Measurements from ENCODE around the gene FGR. TPM values are rescaled to one million over a fixed set of nuclear protein-coding genes. Genes with fewer than 3 reads are reported as not detected.

Gene FGR
- total and polyA plus RNA-seq, 5 experiments from 2014 or later: 1.8 to 69.5 (median 2.3) TPM

DNA sequence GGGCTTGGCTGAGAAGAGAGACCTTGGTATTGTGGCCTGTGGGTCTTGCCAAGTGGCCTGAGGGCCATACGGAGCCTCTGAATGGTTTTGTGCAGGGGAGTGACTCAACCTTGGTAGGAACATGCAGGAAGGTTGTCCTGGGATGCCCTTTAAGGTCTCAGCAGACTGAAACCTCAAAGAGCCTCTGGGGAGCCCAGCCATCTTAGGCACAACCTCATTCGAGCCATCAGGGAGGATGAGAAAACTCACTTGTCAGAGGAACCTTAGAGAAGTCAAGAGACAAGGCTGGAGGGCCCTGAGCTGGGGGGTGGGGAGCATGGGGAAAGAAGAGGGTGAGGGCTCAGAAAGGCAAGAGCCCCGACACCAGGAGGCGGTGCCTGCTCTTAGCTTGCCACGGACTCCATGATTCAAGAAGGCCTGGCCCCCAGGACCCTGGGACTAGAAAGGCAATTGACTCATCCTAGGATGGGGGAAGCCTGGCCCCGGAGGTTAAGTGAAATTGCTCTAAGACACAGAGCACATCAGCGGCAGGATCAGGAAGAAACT is 24.0 kb upstream of the FGR start:
- peaks cover 42 to 61% (median 49%) of the 10 kb centered on the region in 4 donors for H3K4me1 Mint-ChIP-seq
- peak overlapping the region; percentile 78 to 92 (median 89) for H3K4me3 Mint-ChIP-seq
- peak in 1 of 2 donors; percentile 1 for ATAC-seq

GRCh38 chr1:27656157-27656893 is 21.3 kb upstream of the FGR start:
- ATAC-seq (no peak), DNase-seq (no peak)
- Mint-ChIP-seq H3K27me3 (no peaks in the 10 kb centered on the region), H3K36me3 (no peaks in the 10 kb centered on the region), H3K9me3 (no peaks in the 10 kb centered on the region), H3K27ac (peak overlapping the region in 4 of 10 donors; percentile 16 to 41 (median 30)), H3K4me3 (peak overlapping the region in 1 of 10 donors; percentile 65), H3K4me1 (peaks cover 27 to 41% (median 32%) of the 10 kb centered on the region in 4 donors)
- POLR2A ChIA-PET: interaction anchor here (0.6 to 8.4 kb wide), 3 partner anchors 16 to 920 kb away, joined by 4 to 263 read pairs (median 5); partner anchors contain the start of genes AHDC1 and IFI6

More for the DNA sequence above, 24.0 kb upstream of the FGR start:
- Mint-ChIP-seq H3K36me3 (peaks cover 0 to 3% (median 0%) of the 10 kb centered on the region in 3 donors), H3K9me3 (no peaks in the 10 kb centered on the region), H3K27ac (peak overlapping the region; percentile 91 to 100 (median 98)), H3K27me3 (no peaks in the 10 kb centered on the region)
- POLR2A ChIA-PET: interaction anchor here (0.8 to 8.4 kb wide), 5 partner anchors 10 to 359 kb away, joined by 3 to 263 read pairs (median 3); partner anchors contain the start of gene AHDC1
- DNase-seq: peak in 1 of 10 donors; percentile 11

DNA sequence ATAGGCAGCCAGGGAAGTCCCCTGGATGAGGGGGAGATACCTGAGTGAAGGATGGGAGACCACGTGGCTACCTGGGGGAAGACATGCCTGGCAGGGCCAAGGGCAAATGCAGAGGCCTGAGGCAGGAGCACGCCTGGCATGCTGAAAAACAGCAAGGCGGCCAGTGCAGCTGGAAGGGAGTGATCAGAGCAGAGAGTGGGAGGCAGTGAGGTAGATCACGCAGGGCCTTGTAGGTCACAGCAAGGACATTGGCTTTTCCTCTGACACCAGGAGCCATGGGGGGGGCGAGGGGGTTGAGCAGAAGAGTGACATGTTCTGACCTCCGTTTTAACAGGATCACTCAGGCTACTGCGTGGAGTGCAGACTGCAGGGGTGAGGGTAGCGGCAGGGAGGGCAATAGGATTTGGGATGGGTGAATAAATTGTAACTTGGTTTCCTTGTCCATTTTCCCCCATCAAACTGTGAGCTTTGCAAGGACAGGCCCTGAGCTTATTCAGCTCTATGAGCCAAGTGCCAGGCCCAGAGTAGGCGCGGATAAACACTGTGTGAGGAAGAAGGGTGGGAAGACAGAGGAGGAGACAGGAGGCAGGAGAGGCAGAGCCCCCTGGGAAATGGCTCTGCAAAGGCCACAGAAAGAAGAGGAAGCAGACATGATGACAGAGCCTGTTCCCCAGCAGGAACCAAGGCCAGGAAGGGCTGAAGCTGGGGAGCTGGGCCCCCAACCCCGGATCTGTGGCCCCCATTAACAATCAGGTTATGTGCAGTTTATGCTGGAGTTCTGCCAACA is 20.4 kb upstream of the FGR start:
- POLR2A ChIA-PET: interaction anchor here (0.7 to 8.4 kb wide), 2 partner anchors 11 to 44 kb away, joined by 3 to 263 read pairs; partner anchors contain the start of gene AHDC1
- no peak for ATAC-seq
- Mint-ChIP-seq H3K4me3 (peak overlapping the region in 1 of 10 donors; percentile 5), H3K4me1 (peaks cover 25 to 41% (median 30%) of the 10 kb centered on the region in 4 donors), H3K9me3 (no peaks in the 10 kb centered on the region), H3K27me3 (no peaks in the 10 kb centered on the region), H3K36me3 (no peaks in the 10 kb centered on the region), H3K27ac (peak overlapping the region in 6 of 10 donors; percentile 5 to 81 (median 58))
- no peak for DNase-seq

DNA sequence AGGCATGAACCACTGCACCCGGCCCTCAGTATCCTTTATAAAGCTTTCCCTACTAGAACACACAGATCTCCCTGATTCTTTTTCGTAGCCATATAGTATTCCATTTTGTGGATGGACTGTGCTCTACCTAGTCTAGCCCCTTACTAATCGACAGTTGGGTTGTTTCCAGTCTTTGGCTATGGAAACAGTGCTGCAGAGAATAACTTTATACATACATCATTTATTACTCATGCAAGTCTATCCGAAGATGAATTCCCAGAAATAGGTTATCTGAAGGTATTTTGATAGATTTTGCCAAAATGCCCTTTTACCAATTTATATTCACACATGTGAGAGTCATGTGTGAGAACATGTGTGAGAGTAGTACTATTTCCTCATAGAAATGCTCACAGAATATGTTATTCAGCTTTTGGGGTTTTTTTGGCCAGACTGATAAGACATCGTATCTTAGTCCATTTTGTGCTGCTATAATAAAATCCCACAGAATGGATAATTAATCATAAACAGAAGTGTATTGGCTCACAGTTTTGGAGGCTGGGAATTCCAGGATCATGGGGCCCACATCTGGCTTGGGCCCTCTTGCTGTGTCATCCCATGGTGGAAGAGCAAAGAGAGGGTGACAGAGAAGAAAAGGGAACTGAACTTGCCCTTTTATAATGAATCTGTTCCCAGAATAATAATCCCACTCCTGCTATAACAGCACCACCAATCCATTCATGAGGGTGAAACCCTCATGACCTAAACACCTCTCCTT is 17.3 kb upstream of the FGR start:
- Mint-ChIP-seq H3K4me1 (peaks cover 12 to 27% (median 17%) of the 10 kb centered on the region in 4 donors), H3K36me3 (no peaks in the 10 kb centered on the region), H3K9me3 (no peaks in the 10 kb centered on the region), H3K4me3 (no peak overlapping the region), H3K27me3 (no peaks in the 10 kb centered on the region), H3K27ac (peak overlapping the region in 2 of 10 donors; percentile 12 to 54)
- no peak for DNase-seq
- POLR2A ChIA-PET: interaction anchor here (1.7 kb wide), 1 partner anchor 11 kb away, joined by 4 read pairs; no protein-coding TSS in a partner anchor
- ATAC-seq: no peak

- peaks cover 16 to 35% (median 20%) of the 10 kb centered on the region in 4 donors for H3K4me1 Mint-ChIP-seq
- DNase-seq (no peak), ATAC-seq (no peak)
- H3K27ac Mint-ChIP-seq: peak overlapping the region in 9 of 10 donors; percentile 6 to 89 (median 72)
- H3K4me3 Mint-ChIP-seq: no peak overlapping the region
- no peaks in the 10 kb centered on the region for H3K9me3 Mint-ChIP-seq
- no peaks in the 10 kb centered on the region for H3K36me3 Mint-ChIP-seq
- POLR2A ChIA-PET: interaction anchor here (0.8 to 2.0 kb wide), 3 partner anchors 10 to 34 kb away, joined by 3 to 14 read pairs (median 6); no protein-coding TSS in a partner anchor
- H3K27me3 Mint-ChIP-seq: no peaks in the 10 kb centered on the region
Measured at GRCh38 chr1:27650539-27651175, 15.7 kb upstream of the FGR start.

GRCh38 chr1:27650171-27650538 is 15.2 kb upstream of the FGR start:
- no peaks in the 10 kb centered on the region for H3K27me3 Mint-ChIP-seq
- POLR2A ChIA-PET: interaction anchor here (0.8 to 2.0 kb wide), 4 partner anchors 10 to 36 kb away, joined by 3 to 14 read pairs (median 5); no protein-coding TSS in a partner anchor
- no peak overlapping the region for H3K4me3 Mint-ChIP-seq
- DNase-seq: no peak
- H3K36me3 Mint-ChIP-seq: no peaks in the 10 kb centered on the region
- ATAC-seq: no peak
- H3K9me3 Mint-ChIP-seq: no peaks in the 10 kb centered on the region
- H3K4me1 Mint-ChIP-seq: peaks cover 13 to 35% (median 18%) of the 10 kb centered on the region in 4 donors
- H3K27ac Mint-ChIP-seq: peak overlapping the region in 4 of 10 donors; percentile 34 to 89 (median 72)

GRCh38 chr1:27649306-27649635 is 14.3 kb upstream of the FGR start:
- H3K4me1 Mint-ChIP-seq: peaks cover 14 to 36% (median 18%) of the 10 kb centered on the region in 4 donors
- no peak overlapping the region for H3K27ac Mint-ChIP-seq
- DNase-seq (no peak), ATAC-seq (no peak)
- POLR2A ChIA-PET: interaction anchor here (0.6 to 2.0 kb wide), 6 partner anchors 10 to 1004 kb away, joined by 3 to 14 read pairs (median 4); no protein-coding TSS in a partner anchor
- H3K36me3 Mint-ChIP-seq: no peaks in the 10 kb centered on the region
- H3K27me3 Mint-ChIP-seq: no peaks in the 10 kb centered on the region
- H3K9me3 Mint-ChIP-seq: no peaks in the 10 kb centered on the region
- H3K4me3 Mint-ChIP-seq: no peak overlapping the region

GRCh38 chr1:27648602-27649305 is 13.8 kb upstream of the FGR start:
- no peaks in the 10 kb centered on the region for H3K36me3 Mint-ChIP-seq
- H3K4me1 Mint-ChIP-seq: peaks cover 18 to 41% (median 23%) of the 10 kb centered on the region in 4 donors
- H3K4me3 Mint-ChIP-seq: no peak overlapping the region
- H3K27me3 Mint-ChIP-seq: no peaks in the 10 kb centered on the region
- DNase-seq (no peak), ATAC-seq (no peak)
- POLR2A ChIA-PET: interaction anchor here (0.6 to 1.6 kb wide), 6 partner anchors 9 to 1004 kb away, joined by 3 to 4 read pairs (median 4); no protein-coding TSS in a partner anchor
- H3K9me3 Mint-ChIP-seq: no peaks in the 10 kb centered on the region
- no peak overlapping the region for H3K27ac Mint-ChIP-seq

DNA sequence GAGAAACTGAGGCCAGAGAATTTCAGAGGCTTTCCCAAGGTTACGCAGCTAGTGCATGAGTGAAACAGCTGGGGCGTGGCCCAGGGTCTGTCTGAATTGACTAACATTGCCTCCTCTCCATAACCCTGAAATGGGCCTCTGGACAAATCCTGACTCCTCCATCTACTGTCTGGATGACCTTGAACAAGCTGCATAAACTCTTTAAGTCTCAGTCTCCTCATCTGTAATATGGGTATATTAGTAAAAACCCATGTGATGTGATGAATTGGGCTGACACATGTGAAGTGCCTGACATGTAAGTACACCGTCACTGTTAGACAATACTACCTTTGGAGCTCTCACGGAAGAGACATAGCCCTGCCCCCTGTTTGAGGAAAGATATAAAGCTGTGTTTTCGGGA is 12.3 kb upstream of the FGR start:
- Mint-ChIP-seq H3K27ac (peak overlapping the region in 4 of 10 donors; percentile 2 to 40 (median 21)), H3K27me3 (no peaks in the 10 kb centered on the region), H3K36me3 (no peaks in the 10 kb centered on the region), H3K4me1 (peaks cover 21 to 47% (median 29%) of the 10 kb centered on the region in 4 donors), H3K9me3 (no peaks in the 10 kb centered on the region), H3K4me3 (no peak overlapping the region)
- POLR2A ChIA-PET: interaction anchor here (0.7 to 5.0 kb wide), 2 partner anchors 14 to 96 kb away, joined by 4 to 65 read pairs; no protein-coding TSS in a partner anchor
- ATAC-seq (no peak), DNase-seq (no peak)

DNA sequence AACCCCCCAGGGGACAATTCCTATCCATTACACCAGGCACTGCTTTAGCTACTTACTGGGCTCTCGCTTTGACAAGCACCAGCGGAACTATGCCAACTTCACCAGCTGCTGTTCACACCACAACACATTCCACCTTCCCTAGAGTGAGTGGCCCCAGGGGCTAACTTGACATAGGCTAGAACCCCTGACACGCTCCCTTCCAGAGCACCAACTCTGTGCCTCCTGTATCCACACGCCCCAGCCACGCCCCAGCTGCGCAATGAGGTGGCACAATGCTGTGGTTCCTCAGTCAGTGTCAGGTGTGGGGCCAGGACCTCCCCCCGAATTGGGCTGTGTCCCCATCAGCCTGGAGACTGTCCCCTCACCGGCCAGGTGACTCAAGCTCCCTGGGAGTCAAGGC is 11.7 kb upstream of the FGR start:
- Mint-ChIP-seq H3K27me3 (no peaks in the 10 kb centered on the region), H3K27ac (peak overlapping the region in 1 of 10 donors; percentile 40), H3K36me3 (no peaks in the 10 kb centered on the region), H3K9me3 (no peaks in the 10 kb centered on the region), H3K4me3 (peak overlapping the region in 1 of 10 donors; percentile 3), H3K4me1 (peaks cover 21 to 41% (median 29%) of the 10 kb centered on the region in 4 donors)
- POLR2A ChIA-PET: interaction anchor here (0.9 to 5.0 kb wide), 2 partner anchors 11 to 15 kb away, joined by 3 to 65 read pairs; no protein-coding TSS in a partner anchor
- ATAC-seq: no peak
- DNase-seq: no peak

- H3K27ac Mint-ChIP-seq: peak overlapping the region in 2 of 10 donors; percentile 9 to 43
- no peak for DNase-seq
- POLR2A ChIA-PET: interaction anchor here (0.6 to 5.0 kb wide), 7 partner anchors 10 to 28 kb away, joined by 3 to 65 read pairs (median 4); no protein-coding TSS in a partner anchor
- no peaks in the 10 kb centered on the region for H3K9me3 Mint-ChIP-seq
- H3K27me3 Mint-ChIP-seq: no peaks in the 10 kb centered on the region
- no peak overlapping the region for H3K4me3 Mint-ChIP-seq
- H3K4me1 Mint-ChIP-seq: peaks cover 14 to 30% (median 21%) of the 10 kb centered on the region in 4 donors
- H3K36me3 Mint-ChIP-seq: no peaks in the 10 kb centered on the region
- ATAC-seq: no peak
Measured at GRCh38 chr1:27645071-27645415, 10.1 kb upstream of the FGR start.

Measured in naive thymus-derived CD8-positive, alpha-beta T cell (primary cell).